H1 (cell line): Measurements from ENCODE around the gene TDRD5. TPM values are rescaled to one million over a fixed set of nuclear protein-coding genes. Genes with fewer than 3 reads are reported as not detected.

Experiments used
- CTCF ChIA-PET: fragments of 300-600 bp; sonication (Branson Sonifier 250); formaldehyde crosslinking; loops from one replicate; lab custom pipeline; 2021; ENCODE audit not compliant: partially characterized antibody; lab: Charles Lee
- POLR2A ChIA-PET: fragments of 300-600 bp; sonication (Branson Sonifier 250); formaldehyde crosslinking; loops from one replicate; lab custom pipeline; 2021; ENCODE audit warnings: inconsistent platforms; ENCODE audit not compliant: partially characterized antibody; lab: Charles Lee
- DNase-seq, 2 experiments: peaks; one replicate each; pipeline versions ENCODE4 v3.0.0 to v3.0.0-alpha.2; 2010 to 2022; ENCODE audit warnings: low spot score in 2 of 2, low read depth in 1 of 2, mixed read lengths in 1 of 2
- FAIRE-seq: peaks from 2 replicates; lab custom pipeline; 2011; peaks lifted over from hg19 to GRCh38; lab: Jason Lieb, UNC
- H2AFZ ChIP-seq: 2 replicates; pipeline ENCODE4 v1.8.1; 2012; ENCODE audit warnings: low read length, inconsistent platforms
- H2AK5ac ChIP-seq: 2 replicates; pipeline ENCODE4 v1.6.1; 2013; ENCODE audit warnings: low read depth, low read length
- H2BK120ac ChIP-seq: replicated peaks from 2 replicates; pipeline ENCODE3; 2013; ENCODE audit warnings: low read depth, low read length, inconsistent platforms
- H2BK12ac ChIP-seq: 2 replicates; pipeline ENCODE4 v1.6.1; 2013; ENCODE audit warnings: low read depth, low read length
- H2BK15ac ChIP-seq: 2 replicates; pipeline ENCODE4 v1.6.1; 2013; ENCODE audit warnings: low read length
- H2BK20ac ChIP-seq: 2 replicates; pipeline ENCODE4 v1.6.1; 2013; ENCODE audit warnings: low read length
- H2BK5ac ChIP-seq: 2 replicates; pipeline ENCODE4 v1.6.1; 2013; ENCODE audit warnings: low read depth, low read length
- H3K14ac ChIP-seq: 2 replicates; pipeline ENCODE4 v1.6.1; 2013; ENCODE audit warnings: inconsistent platforms; ENCODE audit not compliant: insufficient read length
- H3K18ac ChIP-seq: 2 replicates; pipeline ENCODE4 v1.6.1; 2013; ENCODE audit warnings: low read length; ENCODE audit errors: extremely low read depth
- H3K23ac ChIP-seq: 2 replicates; pipeline ENCODE4 v1.6.1; 2013; ENCODE audit warnings: inconsistent platforms; ENCODE audit not compliant: insufficient read length
- H3K23me2 ChIP-seq: 2 replicates; pipeline ENCODE4 v1.6.1; 2013; ENCODE audit warnings: low read depth, low read length
- H3K27ac ChIP-seq: 2 replicates; pipeline ENCODE4 v1.6.1; 2011; ENCODE audit warnings: low read depth, low read length, inconsistent platforms
- H3K27me3 ChIP-seq, 4 experiments: replicated peaks in 1 of 4; 1 replicate in 1 of 4; 2 replicates in 3 of 4; pipeline versions ENCODE4 v1.6.1 to v1.8.1; 2011 to 2013; ENCODE audit warnings: low read length in 3 of 4, mild to moderate bottlenecking in 3 of 4, inconsistent platforms in 2 of 4, mixed read lengths in 2 of 4, moderate library complexity in 1 of 4; ENCODE audit not compliant: control insufficient read depth in 3 of 4, insufficient read depth in 3 of 4; ENCODE audit errors: extremely low read depth in 1 of 4
- H3K36me3 ChIP-seq, 4 experiments: 2 replicates each; pipeline versions ENCODE4 v1.6.1 to v1.8.1; 2011 to 2013; ENCODE audit warnings: mild to moderate bottlenecking in 4 of 4, low read length in 3 of 4, moderate library complexity in 2 of 4, control low read depth in 1 of 4, inconsistent platforms in 1 of 4; ENCODE audit not compliant: insufficient read depth in 4 of 4, control insufficient read depth in 2 of 4
- H3K4ac ChIP-seq: replicated peaks from 2 replicates; pipeline ENCODE3; 2013; ENCODE audit warnings: low read length, low read depth, mixed read lengths, inconsistent platforms; ENCODE audit not compliant: insufficient read length
- H3K4me1 ChIP-seq, 4 experiments: replicated peaks in 1 of 4; 1 replicate in 1 of 4; 2 replicates in 3 of 4; pipeline versions ENCODE4 v1.6.1 to v1.8.1; 2011 to 2013; ENCODE audit warnings: low read length in 3 of 4, inconsistent platforms in 2 of 4, mixed read lengths in 1 of 4; ENCODE audit not compliant: insufficient read depth in 4 of 4, control insufficient read depth in 3 of 4
- H3K4me2 ChIP-seq, 2 experiments: 2 replicates each; pipeline versions ENCODE4 v1.6.1 to v1.8.1; 2011 to 2013; ENCODE audit warnings: low read depth in 2 of 2, low read length in 2 of 2, control low read depth in 1 of 2, inconsistent platforms in 1 of 2, mild to moderate bottlenecking in 1 of 2; ENCODE audit not compliant: insufficient read depth in 1 of 2
- H3K4me3 ChIP-seq, 4 experiments: fragments of 200-600, 300-600 bp in 1 of 4; sonication (generic), shearing (Covaris generic), sonication (Bioruptor Twin) in 1 of 4; 2 replicates each; pipeline versions ENCODE4 v1.5.1 to v1.8.1; 2011 to 2016; ENCODE audit warnings: low read length in 4 of 4, low read depth in 3 of 4, control low read depth in 2 of 4, inconsistent platforms in 2 of 4, mild to moderate bottlenecking in 2 of 4, mixed read lengths in 1 of 4, moderate library complexity in 1 of 4; ENCODE audit not compliant: insufficient read depth in 2 of 4; ENCODE audit errors: extremely low read depth in 1 of 4
- H3K56ac ChIP-seq: replicated peaks from 2 replicates; pipeline ENCODE3; 2013; ENCODE audit warnings: low read depth, mild to moderate bottlenecking, mixed read lengths, low read length, inconsistent platforms; ENCODE audit not compliant: insufficient read length
- H3K79me1 ChIP-seq: 2 replicates; pipeline ENCODE4 v1.6.1; 2013; ENCODE audit warnings: low read depth, low read length, control low read depth
- H3K79me2 ChIP-seq, 2 experiments: 2 replicates each; pipeline versions ENCODE4 v1.6.1 to v1.8.1; 2012 to 2013; ENCODE audit warnings: low read length in 2 of 2, mild to moderate bottlenecking in 2 of 2, inconsistent platforms in 1 of 2; ENCODE audit not compliant: insufficient read depth in 2 of 2, control insufficient read depth in 1 of 2
- H3K9ac ChIP-seq, 4 experiments: replicated peaks in 1 of 4; 1 replicate in 1 of 4; 2 replicates in 3 of 4; pipeline versions ENCODE4 v1.6.1 to v1.8.1; 2011 to 2013; ENCODE audit warnings: low read depth in 3 of 4, low read length in 3 of 4, control low read depth in 2 of 4, mild to moderate bottlenecking in 2 of 4, moderate library complexity in 2 of 4, inconsistent platforms in 1 of 4; ENCODE audit errors: extremely low read depth in 1 of 4
- H3K9me3 ChIP-seq, 2 experiments: 2 replicates each; pipeline versions ENCODE4 v1.6.1 to v1.8.1; 2012 to 2013; ENCODE audit warnings: mild to moderate bottlenecking in 2 of 2, moderate library complexity in 2 of 2, control low read depth in 1 of 2, inconsistent platforms in 1 of 2, low read depth in 1 of 2, low read length in 1 of 2, mixed read lengths in 1 of 2; ENCODE audit not compliant: insufficient read depth in 2 of 2
- H4K20me1 ChIP-seq, 2 experiments: replicated peaks in 1 of 2; 2 replicates each; pipeline versions ENCODE3 to v1.8.1; 2011 to 2013; ENCODE audit warnings: inconsistent platforms in 2 of 2, low read length in 2 of 2, mild to moderate bottlenecking in 1 of 2; ENCODE audit not compliant: insufficient read depth in 2 of 2, control insufficient read depth in 1 of 2
- H4K5ac ChIP-seq: 2 replicates; pipeline ENCODE4 v1.6.1; 2013; ENCODE audit warnings: low read length, low read depth, mixed read lengths, inconsistent platforms; ENCODE audit not compliant: insufficient read length
- H4K8ac ChIP-seq: 2 replicates; pipeline ENCODE4 v1.8.0; 2013; ENCODE audit warnings: mild to moderate bottlenecking, moderate library complexity, low read length, inconsistent platforms; ENCODE audit not compliant: insufficient read depth; ENCODE audit errors: extremely low read depth
- H4K91ac ChIP-seq: replicated peaks from 2 replicates; pipeline ENCODE3; 2013; ENCODE audit warnings: low read length, mixed read lengths, inconsistent platforms; ENCODE audit not compliant: insufficient read length
- HDAC6 ChIP-seq: IDR thresholded peaks from one replicate; pipeline ENCODE4 v1.7.1; 2012; ENCODE audit warnings: low read depth, mild to moderate bottlenecking, inconsistent platforms, low read length, moderate library complexity
- JUN ChIP-seq: IDR thresholded peaks from 2 replicates; pipeline ENCODE4 v1.6.1; 2011; ENCODE audit warnings: low read depth, mild to moderate bottlenecking, improper control_type of control experiment, low read length
- MAFK ChIP-seq: IDR thresholded peaks from 2 replicates; pipeline ENCODE4 v1.6.1; 2012; ENCODE audit warnings: low read depth, mild to moderate bottlenecking, improper control_type of control experiment, low read length
- POLR2AphosphoS5 ChIP-seq: IDR thresholded peaks from 2 replicates; pipeline ENCODE4 v1.6.1; 2011; ENCODE audit warnings: low read depth, low read length
- RNF2 ChIP-seq: fragments of 200-900, 300-1000 bp; sonication (generic); IDR thresholded peaks from 2 replicates; pipeline ENCODE4 v1.7.1; 2016; ENCODE audit warnings: borderline replicate concordance, low read depth, mild to moderate bottlenecking, antibody characterized with exemption, low read length; ENCODE audit not compliant: poor library complexity, severe bottlenecking; ENCODE audit errors: missing control alignments
- SP4 ChIP-seq: IDR thresholded peaks from 2 replicates; pipeline ENCODE4 v1.6.1; 2012; ENCODE audit warnings: low read length, inconsistent platforms
- TBP ChIP-seq: IDR thresholded peaks from 2 replicates; pipeline ENCODE4 v1.6.1; 2011; ENCODE audit warnings: low read depth, low read length, improper control_type of control experiment
- WGBS, 2 experiments: shearing (Covaris generic) in 1 of 2; methylation state at CpG; one replicate each; pipeline versions ENCODE4 v1.1.6 to v1.1.7; 2013 to 2015; ENCODE audit warnings: low lambda C conversion rate in 2 of 2, mixed read lengths in 2 of 2, inconsistent platforms in 1 of 2, low coverage in 1 of 2, missing lambda C conversion rate in 1 of 2; ENCODE audit not compliant: insufficient replicate concordance in 2 of 2, insufficient coverage in 1 of 2, insufficient read length in 1 of 2; ENCODE audit errors: extremely low coverage in 1 of 2, missing lambda C conversion rate in 1 of 2; 5-methylcytosine and 5-hydroxymethylcytosine counted together
- polyA plus RNA-seq, 7 experiments: library from polyadenylated mRNA; depleted of rRNA in 3 of 7; stranded (reverse) in 5 of 7; unstranded in 2 of 7; fragments of >200 nt in 5 of 7; fragments of 200-250 nt in 2 of 7; gene quantifications; 1 replicate in 5 of 7; 2 replicates in 1 of 7; 4 replicates in 1 of 7; pipeline versions ENCODE4 v1.2.1 to v1.2.3, GENCODE V29; 2011 to 2013; ENCODE audit warnings: missing spikeins in 2 of 7, mixed read lengths in 2 of 7
- total RNA-seq: library from RNA; stranded (reverse); fragmentation: NEBNext Ultra II Directional; extraction: Animal tissue kit (Norgen Biotek cat#: 25700); gene quantifications from 2 replicates; pipeline ENCODE4 v1.2.1, GENCODE V29; 2021

Gene TDRD5
- total and polyA plus RNA-seq, 2 of the 8 experiments (the other 6 are each of a cell fraction or from before 2014, with no cell fraction given) = 0.53 to 1.4 TPM

DNA sequence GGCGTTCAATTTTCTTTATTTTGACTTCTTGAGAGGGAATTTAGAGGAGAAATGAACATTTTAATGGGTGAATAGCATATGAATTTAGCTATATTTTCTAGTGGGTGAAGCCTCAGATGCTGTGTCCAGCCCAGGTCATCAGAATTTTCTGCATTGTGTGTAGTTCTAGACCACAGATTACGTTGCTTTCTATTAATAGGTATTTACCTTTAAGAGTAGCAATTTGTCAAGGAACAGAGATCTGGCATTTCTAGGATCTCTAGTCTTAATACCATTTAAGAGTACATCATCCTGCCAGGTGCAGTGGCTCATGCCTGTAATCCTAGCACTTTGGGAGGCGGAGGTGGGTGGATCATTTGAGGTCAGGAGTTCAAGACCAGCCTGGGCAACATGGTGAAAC, 20.7 kb downstream of the TDRD5 start:
- H3K4me2 ChIP-seq = no peak overlapping the region
- no peak overlapping the region for H4K91ac ChIP-seq
- TF ChIP-seq POLR2AphosphoS5 = no peak
- TF ChIP-seq RNF2 = no peak
- TF ChIP-seq SP4 = no peak
- TF ChIP-seq TBP = no peak
- TF ChIP-seq HDAC6 = no peak
- TF ChIP-seq JUN = no peak
- no peak for TF ChIP-seq MAFK
- TF ChIP-seq, all 59 proteins: peak for 0
- Histone ChIP-seq H3K27me3 (no peaks in the 10 kb centered on the region), H3K27ac (no peak overlapping the region), H3K4me3 (no peak overlapping the region), H3K23me2 (no peaks in the 10 kb centered on the region), H3K79me1 (no peaks in the 10 kb centered on the region), H2BK20ac (no peak overlapping the region), H4K20me1 (no peaks in the 10 kb centered on the region), H3K79me2 (no peaks in the 10 kb centered on the region), H3K56ac (no peak overlapping the region), H3K18ac (no peak overlapping the region), H2AK5ac (no peak overlapping the region), H3K36me3 (no peaks in the 10 kb centered on the region), H3K4me1 (no peaks in the 10 kb centered on the region), H3K4ac (no peak overlapping the region), H3K9ac (no peak overlapping the region), H4K8ac (no peak overlapping the region), H2BK12ac (no peak overlapping the region), H4K5ac (no peak overlapping the region), H3K14ac (no peak overlapping the region), H3K23ac (no peak overlapping the region), H2AFZ (no peak overlapping the region), H2BK5ac (no peak overlapping the region), H2BK15ac (no peak overlapping the region), H2BK120ac (no peak overlapping the region), H3K9me3 (no peaks in the 10 kb centered on the region)
- WGBS, 2 experiments = 97% methylated on average over 3 of the region's 3 CpGs; no CpG with 5 or more reads in 1 of the 2 experiments
- no peak for FAIRE-seq
- ChIA-PET POLR2A (no interaction called here), CTCF (interaction anchor here (1.1 kb wide), 1 partner anchor 14 kb away, joined by 3 read pairs; no protein-coding TSS in a partner anchor)
- no peak for DNase-seq
